HCT116 (cell line): Measurements from ENCODE around the gene IGFBP4. TPM values are rescaled to one million over a fixed set of nuclear protein-coding genes. Genes with fewer than 3 reads are reported as not detected.

ENCODE experiments used
- ATAC-seq: fragments of 200-7000 bp; cut with Tn5 transposase; 2 replicates; pipeline ENCODE4 v1.9.1; 2020; ENCODE audit warnings: mild to moderate bottlenecking, moderate library complexity
- BruUV-seq: library from RNA; stranded (reverse); fragments of 400-500 nt; replicated peaks from 2 replicates; lab custom pipeline; 2021; lab: Mats Ljungman, UMichigan
- CTCF ChIA-PET: fragments of 300-600 bp; sonication (Branson Sonifier 250); formaldehyde crosslinking; loops from one replicate; lab custom pipeline; 2021; ENCODE audit warnings: antibody characterized with exemption; lab: Charles Lee
- POLR2A ChIA-PET: fragments of 300-600, 350-600 bp; sonication (Branson Sonifier 250); formaldehyde crosslinking; loops from one replicate; lab custom pipeline; 2021; ENCODE audit warnings: antibody characterized with exemption; lab: Charles Lee
- RAD21 ChIA-PET, 2 experiments: fragments of 300-600 bp; sonication (Branson Sonifier 250); formaldehyde crosslinking; loops; one replicate each; lab custom pipeline; 2023; ENCODE audit warnings: low total read pairs in 2 of 2; ENCODE audit not compliant: uncharacterized antibody in 2 of 2, unreplicated experiment in 2 of 2, low non-redundant PET in 1 of 2; lab: Charles Lee
- DNase-seq: peaks from one replicate; pipeline ENCODE4 v3.0.0-alpha.2; 2010; ENCODE audit warnings: low read depth, low spot score
- H2AFZ ChIP-seq: fragments of 200-600 bp; shearing (Covaris generic), sonication (generic); 2 replicates; pipeline ENCODE4 v1.6.1; 2017; ENCODE audit warnings: low read depth, mixed run types, mixed read lengths, antibody characterized with exemption, low read length; ENCODE audit not compliant: poor library complexity, severe bottlenecking
- H3K27ac ChIP-seq: 2 replicates; pipeline ENCODE4 v1.5.1; 2012; ENCODE audit warnings: low read depth, low read length
- H3K27me3 ChIP-seq: fragments of 200-600 bp; sonication (generic); 2 replicates; pipeline ENCODE4 v1.6.1; 2016; ENCODE audit warnings: mixed run types, low read length, mixed read lengths; ENCODE audit not compliant: insufficient read depth
- H3K36me3 ChIP-seq, 2 experiments: fragments of 200-500 bp in 1 of 2; fragments of 200-600 bp in 1 of 2; sonication (Bioruptor generic) in 1 of 2; sonication (generic) in 1 of 2; 2 replicates each; pipeline versions ENCODE4 v1.5.1 to v1.6.1; 2014 to 2016; ENCODE audit warnings: low read length in 2 of 2, inconsistent platforms in 1 of 2, mixed read lengths in 1 of 2, mixed run types in 1 of 2; ENCODE audit not compliant: insufficient read depth in 2 of 2, control insufficient read depth in 1 of 2
- H3K4me1 ChIP-seq, 2 experiments: fragments of 200-600 bp in 1 of 2; sonication (generic) in 1 of 2; 2 replicates each; pipeline versions ENCODE4 v1.5.1 to v1.6.1; 2012 to 2017; ENCODE audit warnings: low read length in 2 of 2, inconsistent platforms in 1 of 2, mild to moderate bottlenecking in 1 of 2, mixed read lengths in 1 of 2, mixed run types in 1 of 2, moderate library complexity in 1 of 2; ENCODE audit not compliant: insufficient read depth in 2 of 2, control insufficient read depth in 1 of 2
- H3K4me2 ChIP-seq: fragments of 200-600 bp; sonication (generic); 2 replicates; pipeline ENCODE4 v1.6.1; 2017; ENCODE audit warnings: mixed run types, low read length, mixed read lengths
- H3K4me3 ChIP-seq, 2 experiments: fragments of 200-600 bp in 1 of 2; sonication (generic) in 1 of 2; replicated peaks in 1 of 2; 2 replicates each; pipeline ENCODE4 v1.5.1; 2011 to 2016; ENCODE audit warnings: low read length in 2 of 2, control low read depth in 1 of 2, low read depth in 1 of 2, mild to moderate bottlenecking in 1 of 2, mixed read lengths in 1 of 2, mixed run types in 1 of 2
- H3K79me2 ChIP-seq: fragments of 200-600 bp; sonication (generic); 2 replicates; pipeline ENCODE4 v1.6.1; 2017; ENCODE audit warnings: mild to moderate bottlenecking, mixed run types, low read length, moderate library complexity, mixed read lengths; ENCODE audit not compliant: insufficient read depth
- H3K9ac ChIP-seq: fragments of 200-600 bp; sonication (generic); 2 replicates; pipeline ENCODE4 v1.6.1; 2016; ENCODE audit warnings: low read length, mixed read lengths
- H3K9me2 ChIP-seq: fragments of 200-600 bp; sonication (generic), shearing (Covaris generic); 2 replicates; pipeline ENCODE4 v1.6.1; 2017; ENCODE audit warnings: mixed run types, mild to moderate bottlenecking, moderate library complexity; ENCODE audit not compliant: insufficient read depth
- H3K9me3 ChIP-seq, 2 experiments: fragments of 200-500 bp in 1 of 2; fragments of 200-600 bp in 1 of 2; sonication (Bioruptor generic) in 1 of 2; sonication (generic) in 1 of 2; 2 replicates each; pipeline ENCODE4 v1.6.1; 2014 to 2017; ENCODE audit warnings: low read length in 2 of 2, mixed read lengths in 2 of 2, inconsistent platforms in 1 of 2, low read depth in 1 of 2, mild to moderate bottlenecking in 1 of 2, mixed run types in 1 of 2, moderate library complexity in 1 of 2; ENCODE audit not compliant: control insufficient read depth in 1 of 2, insufficient read depth in 1 of 2
- H4K20me1 ChIP-seq: fragments of 200-600 bp; sonication (generic), shearing (Covaris generic); 2 replicates; pipeline ENCODE4 v1.6.1; 2017; ENCODE audit warnings: mixed run types, mild to moderate bottlenecking, moderate library complexity; ENCODE audit not compliant: insufficient read depth
- CBX3 ChIP-seq: IDR thresholded peaks from 2 replicates; pipeline ENCODE4 v1.6.1; 2012; ENCODE audit warnings: low read depth
- ELF1 ChIP-seq: IDR thresholded peaks from 2 replicates; pipeline ENCODE4 v1.6.1; 2012; ENCODE audit warnings: low read depth, borderline replicate concordance
- EZH2phosphoT487 ChIP-seq: fragments of 200-600 bp; IDR thresholded peaks from 2 replicates; pipeline ENCODE4 v1.6.1; 2018; ENCODE audit warnings: antibody characterized with exemption, borderline replicate concordance
- JUND ChIP-seq: IDR thresholded peaks from 2 replicates; pipeline ENCODE4 v1.6.1; 2012
- MAX ChIP-seq: IDR thresholded peaks from 2 replicates; pipeline ENCODE4 v1.6.1; 2012
- SP1 ChIP-seq: IDR thresholded peaks from 2 replicates; pipeline ENCODE4 v1.6.1; 2012; ENCODE audit warnings: low read depth
- YY1 ChIP-seq: IDR thresholded peaks from 2 replicates; pipeline ENCODE4 v1.6.1; 2011; ENCODE audit warnings: low read length, low read depth, moderate library complexity, mild to moderate bottlenecking; ENCODE audit not compliant: insufficient replicate concordance; ENCODE audit errors: extremely low read depth
- ZFX ChIP-seq: fragments of 450-650 bp; IDR thresholded peaks from 2 replicates; pipeline ENCODE4 v1.6.1; 2017
- intact Hi-C: fragments of 100-400 bp; cut with micrococcal nuclease; formaldehyde crosslinking; loops from 2 replicates; pipeline ENCODE4 v1.10.0; 2022
- total RNA-seq: library from RNA; stranded (reverse); gene quantifications from one replicate; pipeline ENCODE4 v1.2.1, GENCODE V29; 2021; ENCODE audit not compliant: unreplicated experiment
- TF ChIP-seq, protein P1 (sequence below): IDR thresholded peaks from 2 replicates; pipeline ENCODE4 v1.6.1; 2012; ENCODE audit warnings: low read depth

Gene IGFBP4
- total RNA-seq, 1 experiment from 2014 or later: 2.0 TPM

- Histone ChIP-seq H3K36me3 (no peaks in the 10 kb centered on the region), H3K9ac (no peak overlapping the region), H3K4me3 (no peak overlapping the region), H3K4me1 (peaks cover 0 to 18% of the 10 kb centered on the region in 2 experiments; a peak in 2 of 4 replicates), H3K9me3 (no peaks in the 10 kb centered on the region), H3K4me2 (no peak overlapping the region), H3K9me2 (no peaks in the 10 kb centered on the region), H4K20me1 (no peaks in the 10 kb centered on the region), H3K27ac (no peak overlapping the region), H2AFZ (no peak overlapping the region), H3K79me2 (no peaks in the 10 kb centered on the region), H3K27me3 (no peaks in the 10 kb centered on the region)
- intact Hi-C loops: no loop called here
- DNase-seq (no peak), ATAC-seq (no peak)
- TF ChIP-seq ZFX (no peak), MAX (no peak), JUND (no peak), SP1 (no peak), ELF1 (no peak), YY1 (no peak), EZH2phosphoT487 (no peak), CBX3 (no peak)
- TF ChIP-seq, protein P1, sequence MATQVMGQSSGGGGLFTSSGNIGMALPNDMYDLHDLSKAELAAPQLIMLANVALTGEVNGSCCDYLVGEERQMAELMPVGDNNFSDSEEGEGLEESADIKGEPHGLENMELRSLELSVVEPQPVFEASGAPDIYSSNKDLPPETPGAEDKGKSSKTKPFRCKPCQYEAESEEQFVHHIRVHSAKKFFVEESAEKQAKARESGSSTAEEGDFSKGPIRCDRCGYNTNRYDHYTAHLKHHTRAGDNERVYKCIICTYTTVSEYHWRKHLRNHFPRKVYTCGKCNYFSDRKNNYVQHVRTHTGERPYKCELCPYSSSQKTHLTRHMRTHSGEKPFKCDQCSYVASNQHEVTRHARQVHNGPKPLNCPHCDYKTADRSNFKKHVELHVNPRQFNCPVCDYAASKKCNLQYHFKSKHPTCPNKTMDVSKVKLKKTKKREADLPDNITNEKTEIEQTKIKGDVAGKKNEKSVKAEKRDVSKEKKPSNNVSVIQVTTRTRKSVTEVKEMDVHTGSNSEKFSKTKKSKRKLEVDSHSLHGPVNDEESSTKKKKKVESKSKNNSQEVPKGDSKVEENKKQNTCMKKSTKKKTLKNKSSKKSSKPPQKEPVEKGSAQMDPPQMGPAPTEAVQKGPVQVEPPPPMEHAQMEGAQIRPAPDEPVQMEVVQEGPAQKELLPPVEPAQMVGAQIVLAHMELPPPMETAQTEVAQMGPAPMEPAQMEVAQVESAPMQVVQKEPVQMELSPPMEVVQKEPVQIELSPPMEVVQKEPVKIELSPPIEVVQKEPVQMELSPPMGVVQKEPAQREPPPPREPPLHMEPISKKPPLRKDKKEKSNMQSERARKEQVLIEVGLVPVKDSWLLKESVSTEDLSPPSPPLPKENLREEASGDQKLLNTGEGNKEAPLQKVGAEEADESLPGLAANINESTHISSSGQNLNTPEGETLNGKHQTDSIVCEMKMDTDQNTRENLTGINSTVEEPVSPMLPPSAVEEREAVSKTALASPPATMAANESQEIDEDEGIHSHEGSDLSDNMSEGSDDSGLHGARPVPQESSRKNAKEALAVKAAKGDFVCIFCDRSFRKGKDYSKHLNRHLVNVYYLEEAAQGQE: no peak
- CTCF ChIA-PET: interaction anchor here (0.6 to 2.6 kb wide), 5 partner anchors 11 to 86 kb away, joined by 3 to 7 read pairs (median 3); partner anchors contain the start of gene TOP2A
- no TSS peak for BruUV-seq
- POLR2A ChIA-PET: no interaction called here
- RAD21 ChIA-PET: no interaction called here
These were observed 5.0 kb downstream of the IGFBP4 start for GRCh38 chr17:40448213-40448638.
